H54 (cell line): ENCODE measurements around the gene SRCIN1.

ENCODE experiments used
- DNase-seq: peaks from one replicate; pipeline ENCODE4 v3.0.0; 2011; ENCODE audit warnings: low spot score, mixed read lengths; ENCODE audit not compliant: insufficient read length
- FAIRE-seq: peaks from 3 replicates; lab custom pipeline; 2011; peaks lifted over from hg19 to GRCh38; lab: Jason Lieb, UNC
- POLR2A ChIP-seq: IDR thresholded peaks from 2 replicates; pipeline ENCODE4 v1.6.1; 2011; ENCODE audit warnings: low read depth, mild to moderate bottlenecking, low read length

Gene SRCIN1

GRCh38 chr17:38621538-38621937, 15.8 kb upstream of the SRCIN1 start:
- no peak for TF ChIP-seq POLR2A
- DNase-seq (no peak), FAIRE-seq (no peak)

GRCh38 chr17:38620551-38621277, 15.0 kb upstream of the SRCIN1 start:
- no peak for FAIRE-seq
- no peak for DNase-seq
- no peak for TF ChIP-seq POLR2A

DNA sequence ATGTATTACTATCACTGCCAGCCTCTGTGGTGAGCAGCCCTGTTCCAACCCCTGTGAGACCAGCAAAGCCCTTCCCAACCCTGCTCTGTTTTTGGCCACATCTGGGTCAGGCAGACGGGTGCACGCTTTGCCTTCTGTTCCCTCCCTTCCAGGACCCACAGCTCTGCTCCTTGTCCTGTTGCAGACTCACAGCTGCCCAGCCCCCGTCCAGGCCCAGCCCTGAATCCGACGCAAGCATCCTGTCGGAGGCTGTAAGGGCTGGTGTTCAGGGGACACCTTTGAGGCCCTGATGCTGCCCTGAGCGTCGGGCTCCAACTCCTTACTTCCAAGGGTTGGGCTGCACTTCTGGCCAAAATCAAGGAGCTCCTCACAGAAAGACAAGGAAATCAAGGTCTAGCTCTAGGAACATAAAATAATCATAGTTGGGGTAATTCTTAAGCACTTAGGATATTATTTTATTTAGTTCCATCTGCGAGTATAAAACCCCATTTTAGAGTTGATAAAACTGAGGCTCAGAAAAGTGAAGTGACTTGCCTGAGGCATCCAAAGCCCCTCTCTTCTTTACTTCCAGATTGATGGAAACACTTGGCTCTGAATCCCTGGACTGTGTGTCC, 14.3 kb upstream of the SRCIN1 start:
- FAIRE-seq (no peak), DNase-seq (no peak)
- no peak for TF ChIP-seq POLR2A

GRCh38 chr17:38619451-38619795, 13.7 kb upstream of the SRCIN1 start:
- no peak for FAIRE-seq
- no peak for DNase-seq
- TF ChIP-seq POLR2A = no peak

- no peak for DNase-seq
- FAIRE-seq = no peak
Observed at GRCh38 chr17:38617967-38618760, 12.4 kb upstream of the SRCIN1 start.

GRCh38 chr17:38617074-38617860, 11.5 kb upstream of the SRCIN1 start:
- DNase-seq (no peak), FAIRE-seq (no peak)
- no peak for TF ChIP-seq POLR2A

More at GRCh38 chr17:38617967-38618760, 12.4 kb upstream of the SRCIN1 start:
- no peak for TF ChIP-seq POLR2A

- FAIRE-seq (no peak), DNase-seq (no peak)
- TF ChIP-seq POLR2A = no peak
Observed at GRCh38 chr17:38616361-38616760, 10.6 kb upstream of the SRCIN1 start.

- no peak for DNase-seq
Observed at GRCh38 chr17:38613981-38614779, 8.4 kb upstream of the SRCIN1 start.

DNA sequence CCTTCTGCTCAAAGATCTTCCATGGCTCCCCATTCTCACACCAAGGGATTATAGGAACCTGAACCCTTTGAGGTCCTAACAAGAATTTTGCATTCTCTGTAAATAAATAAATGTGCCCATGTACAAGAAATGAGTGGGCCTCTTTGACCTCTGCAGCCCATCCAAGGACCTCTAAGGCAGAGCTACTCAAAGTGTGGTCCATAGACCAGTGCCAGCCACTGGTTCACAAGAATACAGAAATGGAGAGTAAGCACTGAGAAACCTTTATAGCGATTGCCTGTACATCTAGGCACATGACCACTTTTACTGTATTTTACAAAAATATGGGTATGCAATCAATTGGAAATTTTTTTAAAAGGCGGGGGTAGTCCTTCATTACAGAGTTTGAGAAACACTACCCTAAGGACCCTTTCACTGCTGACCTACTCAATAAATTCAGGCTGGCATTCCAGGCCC, 7.8 kb upstream of the SRCIN1 start:
- no peak for DNase-seq
- no peak for FAIRE-seq
- no peak for TF ChIP-seq POLR2A

More at GRCh38 chr17:38613981-38614779, 8.4 kb upstream of the SRCIN1 start:
- TF ChIP-seq POLR2A = no peak
- FAIRE-seq = no peak

GRCh38 chr17:38611872-38612376, 6.2 kb upstream of the SRCIN1 start:
- TF ChIP-seq POLR2A = no peak
- FAIRE-seq (no peak), DNase-seq (no peak)

DNA sequence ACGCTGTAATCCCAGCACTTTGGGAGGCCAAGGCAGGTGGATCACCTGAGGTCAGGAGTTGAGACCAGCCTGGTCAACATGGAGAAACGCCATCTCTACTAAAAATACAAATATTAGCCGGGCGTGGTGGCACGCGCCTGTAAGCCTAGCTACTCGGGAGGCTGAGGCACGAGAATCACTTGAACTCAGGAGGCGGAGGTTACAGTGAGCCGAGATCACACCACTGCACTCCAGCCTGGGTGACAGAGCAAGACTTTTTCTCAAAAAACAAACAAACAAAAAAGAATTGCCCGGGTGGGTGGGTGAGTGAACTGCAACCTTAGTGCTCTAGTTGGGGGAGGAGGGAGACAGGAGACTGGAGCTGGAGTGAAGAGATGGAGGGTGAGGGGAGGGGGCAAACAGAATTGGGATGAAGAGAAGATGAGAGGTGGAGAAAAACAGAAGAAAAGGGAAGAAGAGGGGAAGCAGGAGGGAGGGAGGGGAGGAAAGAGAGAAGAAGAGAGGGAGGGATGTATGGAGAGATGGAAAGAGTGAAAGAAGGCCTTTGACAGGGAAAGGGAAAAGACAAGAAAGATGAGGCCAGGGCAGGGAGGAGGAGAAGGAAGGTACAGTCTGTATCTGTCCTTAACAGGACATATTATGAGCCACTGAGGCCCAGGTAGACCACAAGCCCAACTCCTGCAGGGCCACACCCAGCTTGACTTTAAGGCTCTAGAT, 5.5 kb upstream of the SRCIN1 start:
- no peak for FAIRE-seq
- no peak for TF ChIP-seq POLR2A

More for the DNA sequence above, 5.5 kb upstream of the SRCIN1 start:
- DNase-seq = no peak
